HG03558 (cell line): ENCODE results near the gene EMILIN3.
"Not testable (repeated sequence)": the region's sequence is repeated elsewhere in the genome, so short reads cannot be mapped to it uniquely, and the experiment has no call there.

Source experiments
- ATAC-seq: cut with Tn5 transposase; IDR thresholded peaks from one replicate; pipeline ENCODE4 v1.9.1; 2021; ENCODE audit warnings: moderate number of reproducible peaks; ENCODE audit not compliant: unreplicated experiment; ENCODE audit errors: extremely low read depth

EMILIN3 gene

GRCh38 chr20:41329435-41330342, 36.9 kb downstream of the EMILIN3 start:
- peak; percentile 59 for ATAC-seq

GRCh38 chr20:41327178-41327577, 39.4 kb downstream of the EMILIN3 start:
- no peak for ATAC-seq

GRCh38 chr20:41320976-41321375, 45.6 kb downstream of the EMILIN3 start:
- ATAC-seq = no peak

GRCh38 chr20:41320441-41320840, 46.2 kb downstream of the EMILIN3 start:
- no peak for ATAC-seq

- no peak for ATAC-seq
These were observed 48.4 kb downstream of the EMILIN3 start for GRCh38 chr20:41318271-41318649.

- peak; percentile 92 for ATAC-seq
These were observed 48.9 kb downstream of the EMILIN3 start, which contains the start of gene ZHX3 for GRCh38 chr20:41317546-41318270. Gene ZHX3, minus strand, starts transcription at chr20:41317731. Its CDS starts 112,815 bp downstream, at chr20:41204916.

- peak; percentile 19 for ATAC-seq
These were observed 49.7 kb downstream of the EMILIN3 start for GRCh38 chr20:41316602-41317545.

GRCh38 chr20:41316051-41316450, 50.6 kb downstream of the EMILIN3 start:
- ATAC-seq = no peak

- no peak for ATAC-seq
These were observed 52.2 kb downstream of the EMILIN3 start for GRCh38 chr20:41314386-41314785.

- ATAC-seq = not testable (repeated sequence)
These were observed 54.6 kb downstream of the EMILIN3 start for GRCh38 chr20:41312009-41312408.
